Stomach (tissue), 4 donors: ENCODE results near the gene PRSS22.

Experiments used
- CTCF ChIP-seq, 7 experiments: fragments of 450-650 bp in 4 of 7; fragments of 200-600 bp in 3 of 7; sonication (generic) in 3 of 7; IDR thresholded peaks; one replicate each; pipeline ENCODE4 v1.5.1; 2016 to 2019; ENCODE audit warnings: antibody characterized with exemption in 7 of 7, control low read depth in 2 of 7, mild to moderate bottlenecking in 1 of 7
- POLR2A ChIP-seq, 4 donors: fragments of 450-650 bp; IDR thresholded peaks; one replicate each; pipeline ENCODE4 v1.6.1; 2016; ENCODE audit warnings: antibody characterized with exemption in 4 of 4, control low read depth in 2 of 4, mild to moderate bottlenecking in 1 of 4, moderate library complexity in 1 of 4

- no peak for TF ChIP-seq CTCF (IDR thresholded peaks at IDR 0.05)
- TF ChIP-seq POLR2A (IDR thresholded peaks at IDR 0.05) = no peak
These were observed 1.8 kb downstream of the PRSS22 start for GRCh38 chr16:2856061-2856670.
